ENCODE data around the gene INAFM2.

Gene INAFM2

GRCh38 chr15:40287968-40288367 is 35.5 kb upstream of the INAFM2 start:
- no peak for FAIRE-seq

GRCh38 chr15:40289140-40289775 is 34.2 kb upstream of the INAFM2 start:
- no peak for FAIRE-seq

- FAIRE-seq, result no peak
Observed at GRCh38 chr15:40290545-40290917, 33.0 kb upstream of the INAFM2 start.

- no peak for FAIRE-seq
Observed at GRCh38 chr15:40290918-40291574, 32.4 kb upstream of the INAFM2 start.

- FAIRE-seq, result no peak
Observed at GRCh38 chr15:40292246-40292645, 31.2 kb upstream of the INAFM2 start.

GRCh38 chr15:40293006-40293405 is 30.5 kb upstream of the INAFM2 start:
- no peak for FAIRE-seq

- no peak for FAIRE-seq
Observed at GRCh38 chr15:40293905-40294895, 29.3 kb upstream of the INAFM2 start.

GRCh38 chr15:40295297-40295696 is 28.2 kb upstream of the INAFM2 start:
- no peak for FAIRE-seq

- FAIRE-seq, result no peak
Observed at GRCh38 chr15:40295877-40296560, 27.5 kb upstream of the INAFM2 start.

- no peak for FAIRE-seq
Observed at GRCh38 chr15:40296561-40297230, 26.8 kb upstream of the INAFM2 start.

- FAIRE-seq, result no peak
Observed at GRCh38 chr15:40297356-40297755, 26.1 kb upstream of the INAFM2 start.

- FAIRE-seq, result no peak
Observed at GRCh38 chr15:40298216-40298935, 25.1 kb upstream of the INAFM2 start.

GRCh38 chr15:40300367-40300766 is 23.1 kb upstream of the INAFM2 start:
- FAIRE-seq, result no peak

- no peak for FAIRE-seq
Observed at GRCh38 chr15:40300771-40301170, 22.7 kb upstream of the INAFM2 start.

GRCh38 chr15:40301467-40302179 is 21.9 kb upstream of the INAFM2 start:
- no peak for FAIRE-seq

GRCh38 chr15:40302288-40302886 is 21.1 kb upstream of the INAFM2 start:
- FAIRE-seq, result no peak

GRCh38 chr15:40302981-40303380 is 20.5 kb upstream of the INAFM2 start:
- no peak for FAIRE-seq

GRCh38 chr15:40303576-40303975 is 19.9 kb upstream of the INAFM2 start:
- FAIRE-seq, result no peak

GRCh38 chr15:40305281-40305680 is 18.2 kb upstream of the INAFM2 start:
- no peak for FAIRE-seq

GRCh38 chr15:40306371-40306770 is 17.1 kb upstream of the INAFM2 start:
- FAIRE-seq, result no peak

GRCh38 chr15:40306908-40307307 is 16.6 kb upstream of the INAFM2 start:
- FAIRE-seq, result no peak
